Activated CD8-positive, alpha-beta memory T cell treated with anti-CD3 and anti-CD28 coated beads for 24 hours (primary cell): ENCODE measurements around the gene GHR.

Experiments used
- DNase-seq: peaks from one replicate; pipeline ENCODE4 v3.0.0-alpha.2; 2020

Gene GHR

DNA sequence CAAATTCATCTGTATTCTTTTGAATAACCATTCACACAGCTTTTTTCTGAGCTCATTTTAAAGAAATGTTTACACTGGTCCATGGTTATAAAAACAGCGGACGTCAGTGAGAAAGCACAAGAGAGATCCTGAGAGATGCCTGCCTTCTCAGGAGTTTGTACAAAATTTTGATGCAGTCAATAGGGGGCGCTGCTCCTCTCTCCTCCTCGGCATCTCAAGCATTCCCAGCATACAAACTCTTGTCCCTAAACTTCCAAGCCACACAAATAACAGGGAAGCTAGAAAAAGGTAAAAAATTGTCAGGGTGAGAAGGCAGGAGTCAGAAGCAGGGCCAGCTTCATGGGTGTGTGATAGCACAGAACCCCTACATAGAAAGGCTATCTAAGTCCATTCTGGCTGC, 322.2 kb downstream of the GHR start:
- DNase-seq: no peak

DNA sequence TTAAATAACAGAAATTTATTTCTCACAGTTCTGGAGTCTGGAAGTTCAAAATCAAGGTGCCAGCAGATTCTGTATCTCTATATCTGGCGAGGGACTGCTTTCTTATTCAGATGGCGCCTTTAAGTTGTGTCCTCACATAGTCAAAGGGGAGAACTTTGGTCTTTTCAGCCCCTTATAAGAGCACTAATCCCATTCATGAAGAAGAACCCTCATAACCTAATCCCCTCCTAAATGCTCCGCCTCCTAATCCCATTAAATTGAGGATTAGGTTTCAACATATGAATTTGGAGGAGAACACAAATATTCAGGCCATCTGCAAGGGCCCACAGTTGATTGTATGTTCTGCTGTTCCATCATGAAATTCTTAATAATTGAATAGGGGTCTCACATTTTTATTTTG, 322.6 kb downstream of the GHR start:
- no peak for DNase-seq

DNA sequence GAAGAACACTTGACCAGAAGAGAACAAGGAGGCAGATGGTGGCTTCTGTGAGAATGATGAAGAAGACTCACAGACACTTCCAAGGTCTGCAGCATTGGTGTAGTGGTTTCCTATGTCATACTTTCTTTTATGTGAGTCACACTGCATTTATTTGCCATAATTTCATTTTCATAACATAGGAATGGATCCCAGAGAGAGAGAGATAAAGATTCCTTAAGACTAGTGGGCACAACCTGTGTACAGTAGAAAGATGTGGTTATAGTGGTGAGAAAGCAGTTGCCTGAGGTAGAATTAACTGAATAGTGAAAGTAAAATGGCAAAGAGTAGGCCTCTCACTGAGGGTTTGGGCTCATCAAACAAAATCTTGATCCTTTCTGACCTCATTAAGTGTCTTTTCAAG, 325.8 kb downstream of the GHR start:
- DNase-seq: no peak

DNA sequence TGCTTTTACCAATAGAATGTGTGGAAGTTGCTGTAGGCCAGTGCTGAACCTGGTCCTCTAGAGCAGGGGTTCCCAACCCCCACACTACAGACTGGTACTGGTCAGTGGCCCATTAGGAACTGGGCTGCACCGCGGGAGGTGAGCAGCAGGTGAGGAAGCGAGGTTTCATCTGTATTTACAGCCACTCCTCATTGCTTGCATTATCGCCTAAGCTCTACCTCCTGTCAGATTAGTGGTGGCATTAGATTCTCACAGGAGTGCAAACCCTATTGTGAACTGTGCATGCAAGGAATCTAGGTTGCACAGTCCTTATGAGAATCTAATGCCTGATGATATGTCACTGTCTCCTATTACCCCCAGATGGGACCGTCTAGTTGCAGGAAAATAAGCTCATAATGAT, 327.3 kb downstream of the GHR start:
- DNase-seq: no peak

DNA sequence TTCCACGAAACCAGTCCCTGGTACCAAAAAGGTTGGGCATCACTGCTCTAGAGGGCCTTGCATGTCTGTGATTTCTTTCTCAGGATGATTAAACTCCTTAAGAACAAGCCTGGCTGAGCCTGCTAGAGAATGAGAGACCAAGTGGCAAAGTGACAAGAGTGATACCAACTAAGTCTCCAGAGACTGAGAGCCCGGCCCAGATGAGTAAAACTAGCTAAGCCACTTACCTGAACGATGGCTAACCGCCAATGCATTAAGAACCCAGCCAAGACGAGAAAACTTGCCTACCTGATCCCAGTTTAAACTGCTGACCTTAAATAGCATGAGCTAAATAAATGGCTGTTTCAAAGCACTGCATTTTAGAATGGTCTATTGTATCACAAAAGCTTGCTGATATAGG, 327.8 kb downstream of the GHR start:
- DNase-seq: no peak

DNA sequence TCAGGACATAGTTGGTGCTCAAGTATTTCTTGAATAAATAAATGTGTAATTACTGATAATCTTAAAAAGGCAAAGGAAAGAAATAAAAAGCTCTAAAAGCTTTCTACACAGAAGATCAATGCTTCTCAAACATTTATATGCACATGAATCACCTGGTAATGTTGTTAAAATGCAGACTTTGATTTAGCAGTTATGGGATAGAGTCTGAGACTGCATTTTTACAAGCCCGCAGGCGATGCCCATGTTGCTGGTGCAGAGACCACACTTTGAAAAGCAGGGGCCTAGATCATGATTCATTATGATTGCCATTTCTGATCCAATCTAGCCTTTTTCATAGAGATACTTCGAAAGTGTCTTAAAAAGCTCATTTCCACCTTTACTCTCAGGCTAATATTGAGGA, 329.9 kb downstream of the GHR start:
- no peak for DNase-seq

DNA sequence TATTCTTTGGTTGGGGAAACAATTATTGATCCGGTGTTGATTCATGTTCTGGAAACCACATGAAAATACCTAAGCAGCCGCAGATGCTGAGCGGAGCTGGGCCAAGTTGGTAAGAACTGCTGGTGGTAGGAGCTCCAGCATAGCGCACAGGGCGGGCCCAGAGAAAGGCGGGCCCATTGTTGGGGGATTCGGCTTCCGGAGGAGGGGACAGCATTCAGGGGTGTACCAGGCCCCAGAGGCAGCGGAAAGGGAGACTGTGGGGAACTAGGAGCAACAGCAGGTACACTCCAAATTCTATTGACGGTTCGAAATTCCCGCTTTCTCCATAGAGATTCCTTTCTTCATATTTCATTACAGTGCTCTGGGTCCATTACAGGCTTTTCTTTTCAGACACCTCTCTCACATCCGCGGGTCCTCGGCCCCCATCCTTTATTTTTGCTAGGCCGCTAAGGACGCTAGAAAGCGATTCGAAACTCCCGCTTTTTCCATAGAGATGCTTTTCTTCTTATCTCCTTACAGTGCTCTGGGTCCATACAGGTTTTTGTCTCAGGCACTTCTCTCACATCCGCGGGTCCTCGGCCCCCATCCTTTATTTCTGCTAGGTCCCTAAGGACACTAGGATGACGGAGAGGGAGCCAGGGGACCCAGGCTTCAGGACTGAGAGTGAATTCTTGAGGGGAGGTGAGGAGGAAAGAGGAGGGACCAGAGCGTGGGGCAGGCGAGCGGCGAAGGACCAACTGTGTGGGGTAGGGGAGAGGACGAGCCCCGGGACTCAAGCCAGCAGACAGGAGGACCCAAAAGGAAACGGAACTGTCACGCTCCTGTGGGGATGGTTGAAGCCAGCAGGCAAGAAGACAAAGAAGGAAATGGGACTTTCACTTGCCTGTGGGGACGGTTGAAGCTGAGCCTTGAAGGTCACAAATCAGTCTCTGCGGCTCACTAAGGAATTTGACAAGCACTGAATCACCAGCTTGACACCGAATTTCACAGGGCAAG, 333.7 kb downstream of the GHR start, which contains the start of gene CCDC152:
TSS of gene CCDC152 (plus strand) at position 213 of the 996 bp plus-strand sequence. CDS start 2,304 bp downstream, outside the sequence.
- peak; percentile 84 for DNase-seq

DNA sequence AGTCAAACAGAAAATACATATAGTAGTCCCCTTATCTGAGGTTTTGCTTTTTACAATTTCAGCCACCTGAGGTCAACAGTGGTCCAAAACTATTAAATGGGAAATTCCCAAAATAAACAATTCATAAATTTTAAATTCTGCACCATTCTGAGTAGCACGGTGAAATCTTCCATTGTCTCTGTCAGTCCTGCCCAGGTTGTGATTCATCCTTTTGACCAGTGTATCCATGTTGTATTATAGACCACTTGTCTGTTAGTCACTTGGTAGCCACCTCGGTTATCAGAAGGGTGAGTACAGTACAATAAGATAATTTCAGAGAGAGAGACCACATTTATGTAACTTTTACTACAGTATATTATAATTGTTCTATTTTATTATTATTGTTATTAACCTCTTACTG, 336.2 kb downstream of the GHR start:
- DNase-seq: no peak

DNA sequence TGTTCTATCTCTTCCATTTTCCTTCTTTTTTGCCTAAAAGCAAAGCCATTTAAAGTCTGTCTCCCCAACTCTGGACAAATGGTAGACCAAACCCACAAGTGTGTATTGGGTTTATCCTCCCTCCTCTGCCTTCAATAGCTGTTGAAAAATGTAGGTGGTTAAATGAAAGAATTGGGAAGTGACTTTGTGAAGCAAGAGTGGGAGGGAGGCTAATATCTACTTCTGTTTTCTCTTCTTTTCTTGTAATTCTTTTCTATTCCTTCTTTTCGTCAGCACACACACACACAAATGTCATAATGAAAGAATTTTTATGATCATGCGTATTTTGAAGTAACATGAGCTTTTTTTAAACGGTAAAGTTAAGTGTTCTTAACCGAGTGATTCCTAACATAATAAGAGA, 337.2 kb downstream of the GHR start:
- DNase-seq: no peak

DNA sequence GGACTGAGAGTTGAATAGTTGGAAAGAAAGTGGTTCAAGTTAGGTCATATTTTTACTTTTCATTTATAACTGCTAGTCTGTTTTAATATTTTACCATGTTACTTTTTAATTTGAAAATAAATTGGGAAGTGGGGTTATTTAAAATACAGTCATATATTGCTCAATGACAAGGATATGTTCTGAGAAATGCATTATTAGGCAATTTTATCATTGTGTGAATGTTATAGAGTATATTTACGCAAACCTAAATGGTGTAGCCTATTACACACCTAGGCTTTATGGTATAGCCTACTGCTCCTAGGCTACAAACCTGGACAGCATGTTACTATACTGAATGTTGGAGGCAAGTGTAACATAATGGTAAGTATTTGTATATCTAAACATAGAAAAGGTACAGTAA, 338.6 kb downstream of the GHR start:
- DNase-seq: no peak

DNA sequence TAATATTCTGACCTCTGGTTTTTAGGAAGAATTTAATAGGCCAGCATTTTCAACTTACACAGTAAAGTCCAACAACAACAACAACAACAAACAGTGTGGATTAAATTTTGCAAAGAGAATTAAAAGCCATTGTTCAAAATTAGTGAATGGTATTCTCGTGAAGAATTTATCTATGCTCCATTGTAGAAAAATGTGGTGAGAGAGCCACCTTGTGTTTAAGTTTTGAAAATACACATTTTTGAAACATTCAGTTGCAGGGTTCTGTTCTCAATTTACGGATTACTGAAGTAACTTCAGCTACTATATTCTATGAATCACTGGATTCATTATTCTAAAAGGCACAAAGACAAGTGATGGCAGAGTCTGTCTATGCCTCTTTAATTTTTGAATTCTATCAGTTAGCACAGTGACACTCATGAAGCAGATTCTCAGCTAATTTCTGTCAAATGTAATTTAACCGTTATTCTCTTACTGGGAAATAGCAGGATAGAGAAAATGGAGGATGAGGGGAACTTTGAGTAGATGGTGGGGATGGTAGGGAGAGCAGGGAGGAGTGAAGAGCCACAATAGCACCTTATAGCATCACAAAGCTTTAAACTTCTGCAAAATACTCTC, 344.4 kb downstream of the GHR start:
- no peak for DNase-seq

DNA sequence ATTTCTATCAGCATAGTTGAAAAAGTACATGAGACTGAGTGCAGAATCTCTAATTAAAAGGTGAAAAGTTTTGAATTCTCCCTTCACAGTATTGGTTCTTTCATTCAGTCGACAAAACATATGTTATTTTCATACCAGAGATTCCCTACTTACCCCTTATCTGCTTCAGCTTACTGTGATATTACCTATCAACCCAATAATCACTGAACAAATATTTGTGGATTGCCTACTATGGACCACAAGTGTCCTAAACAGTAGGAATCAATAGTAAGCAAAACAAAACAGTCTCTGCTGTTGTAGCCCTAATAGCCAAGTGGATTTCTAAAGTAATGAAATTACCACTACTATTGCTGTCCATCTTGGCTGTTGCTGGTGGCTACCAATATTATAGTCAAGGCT, 344.9 kb downstream of the GHR start:
- DNase-seq: no peak

DNA sequence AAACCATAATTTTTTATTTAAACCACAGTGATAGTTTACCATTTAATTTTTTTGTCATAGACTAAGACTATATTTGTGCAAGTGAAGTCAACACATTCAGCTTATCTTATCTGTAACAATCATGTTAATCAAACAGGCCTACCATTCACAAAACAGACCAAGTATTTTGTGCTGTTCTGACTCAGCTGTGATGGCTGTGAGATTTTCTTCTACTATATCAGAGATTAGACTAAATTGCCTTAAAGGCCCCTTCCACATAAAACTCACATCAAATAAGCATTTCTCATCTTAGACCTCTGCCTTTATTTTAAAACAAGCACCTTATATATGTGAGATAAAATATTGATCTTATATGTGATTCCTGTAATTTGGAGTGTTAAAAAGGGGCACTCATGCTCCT, 346.8 kb downstream of the GHR start:
- no peak for DNase-seq
